ENCODE results near the gene TGFB2.

The TGFB2 gene

DNA sequence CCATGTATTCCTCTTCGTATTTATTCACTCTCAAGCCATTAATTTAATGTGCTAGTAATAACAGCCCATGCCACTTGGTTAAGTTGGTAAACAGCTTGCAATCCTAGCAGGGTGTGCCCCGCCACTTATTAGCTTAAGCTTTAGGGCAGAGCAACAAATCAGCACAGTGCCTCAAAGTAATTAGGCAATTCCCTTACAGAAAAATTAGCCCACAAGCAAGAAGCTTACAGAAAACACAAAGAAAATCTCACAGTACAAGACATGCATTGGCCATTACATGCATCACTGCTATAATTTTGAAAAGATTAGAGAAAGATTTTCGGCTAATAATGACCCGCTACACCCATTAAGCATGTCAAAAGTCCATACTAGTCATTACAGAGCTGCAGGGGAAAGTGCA lies 47.6 kb downstream of the TGFB2 start:
- no peaks in the 10 kb centered on the region for H3K27me3 ChIP-seq
- H3K4me1 ChIP-seq = no peaks in the 10 kb centered on the region
- no peaks in the 10 kb centered on the region for H3K36me3 ChIP-seq
- TF ChIP-seq, protein P1, sequence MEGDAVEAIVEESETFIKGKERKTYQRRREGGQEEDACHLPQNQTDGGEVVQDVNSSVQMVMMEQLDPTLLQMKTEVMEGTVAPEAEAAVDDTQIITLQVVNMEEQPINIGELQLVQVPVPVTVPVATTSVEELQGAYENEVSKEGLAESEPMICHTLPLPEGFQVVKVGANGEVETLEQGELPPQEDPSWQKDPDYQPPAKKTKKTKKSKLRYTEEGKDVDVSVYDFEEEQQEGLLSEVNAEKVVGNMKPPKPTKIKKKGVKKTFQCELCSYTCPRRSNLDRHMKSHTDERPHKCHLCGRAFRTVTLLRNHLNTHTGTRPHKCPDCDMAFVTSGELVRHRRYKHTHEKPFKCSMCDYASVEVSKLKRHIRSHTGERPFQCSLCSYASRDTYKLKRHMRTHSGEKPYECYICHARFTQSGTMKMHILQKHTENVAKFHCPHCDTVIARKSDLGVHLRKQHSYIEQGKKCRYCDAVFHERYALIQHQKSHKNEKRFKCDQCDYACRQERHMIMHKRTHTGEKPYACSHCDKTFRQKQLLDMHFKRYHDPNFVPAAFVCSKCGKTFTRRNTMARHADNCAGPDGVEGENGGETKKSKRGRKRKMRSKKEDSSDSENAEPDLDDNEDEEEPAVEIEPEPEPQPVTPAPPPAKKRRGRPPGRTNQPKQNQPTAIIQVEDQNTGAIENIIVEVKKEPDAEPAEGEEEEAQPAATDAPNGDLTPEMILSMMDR (IDR thresholded peaks at IDR 0.05; ENCODE audit: low read depth, low read length) = no peak
- H3K9me3 ChIP-seq = no peaks in the 10 kb centered on the region
- no peak overlapping the region for H3K4me3 ChIP-seq (ENCODE audit: low read depth, low read length)
- no peak for DNase-seq

DNA sequence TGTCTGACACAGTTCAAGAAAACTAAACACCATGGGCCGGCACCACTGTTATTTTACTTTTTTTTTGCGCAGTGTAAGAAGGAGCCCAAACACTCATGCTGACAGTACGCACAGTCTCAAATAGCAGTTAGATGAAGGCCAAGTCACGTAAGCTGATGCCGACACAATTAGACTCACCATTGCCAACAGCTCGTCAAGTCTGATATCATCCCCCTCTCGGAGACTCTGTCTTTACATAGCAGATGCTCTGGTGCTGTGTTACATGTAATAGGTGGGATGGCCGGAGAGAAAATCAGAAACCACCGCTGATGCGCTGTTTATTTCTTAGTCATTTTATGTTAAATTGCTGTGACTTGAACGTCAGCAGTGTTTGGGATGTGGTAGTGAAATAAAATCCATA lies 49.3 kb downstream of the TGFB2 start:
- H3K36me3 ChIP-seq = no peaks in the 10 kb centered on the region
- DNase-seq = no peak
- no peaks in the 10 kb centered on the region for H3K27me3 ChIP-seq
- no peaks in the 10 kb centered on the region for H3K9me3 ChIP-seq
- H3K4me1 ChIP-seq = no peaks in the 10 kb centered on the region
- H3K4me3 ChIP-seq (ENCODE audit: low read depth, low read length) = no peak overlapping the region
- TF ChIP-seq, protein P1 (IDR thresholded peaks at IDR 0.05; ENCODE audit: low read depth, low read length) = no peak

DNA sequence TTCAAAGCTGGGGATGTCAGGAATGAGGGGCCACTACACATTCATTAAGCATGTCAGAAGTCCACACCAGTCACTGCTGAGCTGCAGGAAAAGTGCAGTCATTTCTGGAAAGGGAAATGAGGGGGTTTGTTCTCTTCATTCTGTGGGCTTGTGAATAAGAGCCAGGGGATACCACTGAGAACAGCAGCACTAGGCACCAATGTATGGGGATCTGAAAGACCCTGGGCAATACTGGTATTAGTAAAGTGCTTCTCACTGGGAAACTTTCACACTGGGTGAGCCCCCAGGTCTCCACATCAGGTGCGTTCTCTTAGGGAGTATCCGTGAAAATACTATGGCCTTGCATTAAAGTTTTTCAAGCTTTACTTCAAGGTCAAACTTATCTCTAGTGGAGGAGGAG lies 49.9 kb downstream of the TGFB2 start:
- no peaks in the 10 kb centered on the region for H3K9me3 ChIP-seq
- no peaks in the 10 kb centered on the region for H3K27me3 ChIP-seq
- H3K4me3 ChIP-seq (ENCODE audit: low read depth, low read length) = no peak overlapping the region
- no peaks in the 10 kb centered on the region for H3K36me3 ChIP-seq
- H3K4me1 ChIP-seq = no peaks in the 10 kb centered on the region
- TF ChIP-seq, protein P1 (IDR thresholded peaks at IDR 0.05; ENCODE audit: low read depth, low read length) = no peak
- no peak for DNase-seq

DNA sequence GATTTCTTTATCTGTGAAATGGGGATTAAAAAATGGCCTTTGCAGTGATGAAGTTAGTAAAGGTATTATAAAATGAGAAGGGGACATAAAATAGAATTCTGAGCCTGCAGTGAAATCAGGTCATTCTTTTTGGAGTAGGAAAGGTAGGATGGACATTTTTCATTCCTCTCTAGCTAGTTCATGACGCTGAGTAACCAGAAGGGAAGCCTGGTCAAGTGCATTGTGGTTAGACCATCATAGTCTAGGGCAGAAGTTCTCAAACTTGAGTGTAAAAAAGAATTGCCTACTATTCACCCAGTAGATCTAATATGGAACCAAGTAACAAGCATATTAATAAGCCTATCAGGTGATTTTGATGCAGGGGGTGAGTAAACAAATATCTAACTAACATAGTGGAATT lies 50.8 kb downstream of the TGFB2 start:
- TF ChIP-seq, protein P1 (IDR thresholded peaks at IDR 0.05; ENCODE audit: low read depth, low read length) = no peak
- H3K27me3 ChIP-seq = no peaks in the 10 kb centered on the region
- no peaks in the 10 kb centered on the region for H3K36me3 ChIP-seq
- H3K4me1 ChIP-seq = no peaks in the 10 kb centered on the region
- DNase-seq = no peak
- no peak overlapping the region for H3K4me3 ChIP-seq (ENCODE audit: low read depth, low read length)
- H3K9me3 ChIP-seq = no peaks in the 10 kb centered on the region

DNA sequence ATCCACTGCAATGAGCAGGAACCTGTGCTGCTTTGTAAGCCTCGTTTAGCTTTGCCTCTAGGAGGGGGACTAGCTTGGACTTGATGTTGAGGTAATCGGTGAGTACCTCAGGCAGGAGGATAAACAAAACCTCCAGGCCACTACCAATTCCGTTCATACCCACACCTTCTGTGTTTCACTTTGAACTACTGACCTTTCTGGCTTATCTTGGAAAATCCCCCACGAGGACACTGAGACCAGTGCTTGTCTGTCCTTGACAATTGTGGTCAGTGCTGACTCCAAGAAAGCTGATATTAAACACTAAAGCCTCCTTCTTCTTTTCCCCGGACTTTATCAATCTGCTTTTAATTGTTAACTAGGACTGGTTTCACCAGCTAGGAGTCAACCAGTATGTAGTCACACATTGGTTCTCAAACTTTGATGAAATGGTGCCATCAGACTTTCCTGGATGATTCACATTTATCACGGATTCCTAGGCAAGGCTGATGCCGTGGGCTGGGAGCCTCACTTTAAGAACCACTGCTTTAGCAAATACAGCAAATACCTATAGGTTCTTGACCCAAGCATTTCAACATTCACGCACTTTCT lies 52.7 kb downstream of the TGFB2 start:
- Histone ChIP-seq H3K9me3 (no peaks in the 10 kb centered on the region), H3K4me1 (no peaks in the 10 kb centered on the region), H3K4me3 (ENCODE audit: low read depth, low read length) (no peak overlapping the region), H3K36me3 (no peaks in the 10 kb centered on the region), H3K27me3 (no peaks in the 10 kb centered on the region)
- DNase-seq = no peak
- TF ChIP-seq, protein P1 (IDR thresholded peaks at IDR 0.05; ENCODE audit: low read depth, low read length) = no peak

DNA sequence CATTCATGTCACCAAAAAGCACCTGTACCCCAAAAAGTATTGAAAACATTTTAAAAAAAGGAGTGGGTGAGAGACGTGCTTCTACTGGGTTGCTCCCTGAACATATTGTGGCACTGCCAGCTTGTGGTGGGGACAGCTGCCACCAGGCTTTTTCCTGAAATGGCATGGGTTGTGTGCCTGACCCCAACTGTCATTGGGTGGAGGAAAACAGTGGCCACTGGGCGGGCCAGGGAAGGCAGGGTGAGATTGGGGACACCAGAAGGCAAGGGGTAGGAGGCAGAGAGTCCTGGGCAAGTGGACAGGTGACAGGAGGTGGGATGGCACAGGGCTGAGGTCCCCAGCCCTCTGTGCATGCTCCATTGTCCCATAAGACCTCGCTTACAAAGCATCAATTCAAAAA lies 55.5 kb downstream of the TGFB2 start:
- no peaks in the 10 kb centered on the region for H3K9me3 ChIP-seq
- no peak overlapping the region for H3K4me3 ChIP-seq (ENCODE audit: low read depth, low read length)
- TF ChIP-seq, protein P1 (IDR thresholded peaks at IDR 0.05; ENCODE audit: low read depth, low read length) = no peak
- no peaks in the 10 kb centered on the region for H3K27me3 ChIP-seq
- no peak for DNase-seq
- no peaks in the 10 kb centered on the region for H3K36me3 ChIP-seq
- H3K4me1 ChIP-seq = no peaks in the 10 kb centered on the region
